Measurements from ENCODE around the gene CCDC57. TPM values are rescaled to one million over a fixed set of nuclear protein-coding genes. Genes with fewer than 3 reads are reported as not detected.

CCDC57 gene
- total and polyA plus RNA-seq, 12 donors: 7.0 to 34.5 (median 10.7) TPM

DNA sequence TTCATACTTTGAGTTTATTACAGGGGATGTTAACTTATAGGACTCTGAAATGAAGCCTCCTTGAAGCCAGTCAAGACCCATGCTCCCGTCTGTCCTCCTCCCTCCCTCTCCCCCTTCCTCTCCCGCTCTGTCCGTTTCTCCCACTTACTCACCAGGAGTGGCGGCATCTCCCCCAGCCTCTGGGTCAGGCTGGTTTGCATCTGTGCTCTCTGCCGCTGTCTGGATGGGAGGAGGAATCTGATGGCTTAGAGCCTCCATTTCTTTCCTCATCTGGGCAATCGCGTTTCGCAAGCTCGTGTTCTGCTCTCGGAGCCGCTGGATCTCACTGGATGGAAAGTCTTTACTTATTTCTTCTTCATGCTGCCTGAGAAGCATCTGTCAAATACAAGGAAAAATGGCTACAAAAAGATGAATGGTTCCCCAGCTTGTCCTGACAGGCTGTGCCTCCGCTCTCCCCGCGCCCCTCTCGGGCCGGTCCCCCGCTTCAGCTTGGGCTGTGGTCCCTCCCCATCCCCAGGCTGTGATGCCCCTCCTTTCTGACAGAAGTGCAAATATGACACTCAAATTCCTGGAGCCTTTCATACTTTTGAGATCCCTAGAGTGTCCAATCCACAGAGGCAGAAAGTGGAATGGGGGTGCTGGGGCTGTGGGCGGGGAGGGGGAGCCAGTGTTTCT lies 40.0 kb downstream of the CCDC57 start:
- peaks cover 0 to 71% (median 13%) of the 10 kb centered on the region in 9 donors for H3K36me3 ChIP-seq
- DNase-seq: no peak
- H3K27ac ChIP-seq: no peak overlapping the region
- TF ChIP-seq, protein P1, sequence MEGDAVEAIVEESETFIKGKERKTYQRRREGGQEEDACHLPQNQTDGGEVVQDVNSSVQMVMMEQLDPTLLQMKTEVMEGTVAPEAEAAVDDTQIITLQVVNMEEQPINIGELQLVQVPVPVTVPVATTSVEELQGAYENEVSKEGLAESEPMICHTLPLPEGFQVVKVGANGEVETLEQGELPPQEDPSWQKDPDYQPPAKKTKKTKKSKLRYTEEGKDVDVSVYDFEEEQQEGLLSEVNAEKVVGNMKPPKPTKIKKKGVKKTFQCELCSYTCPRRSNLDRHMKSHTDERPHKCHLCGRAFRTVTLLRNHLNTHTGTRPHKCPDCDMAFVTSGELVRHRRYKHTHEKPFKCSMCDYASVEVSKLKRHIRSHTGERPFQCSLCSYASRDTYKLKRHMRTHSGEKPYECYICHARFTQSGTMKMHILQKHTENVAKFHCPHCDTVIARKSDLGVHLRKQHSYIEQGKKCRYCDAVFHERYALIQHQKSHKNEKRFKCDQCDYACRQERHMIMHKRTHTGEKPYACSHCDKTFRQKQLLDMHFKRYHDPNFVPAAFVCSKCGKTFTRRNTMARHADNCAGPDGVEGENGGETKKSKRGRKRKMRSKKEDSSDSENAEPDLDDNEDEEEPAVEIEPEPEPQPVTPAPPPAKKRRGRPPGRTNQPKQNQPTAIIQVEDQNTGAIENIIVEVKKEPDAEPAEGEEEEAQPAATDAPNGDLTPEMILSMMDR (IDR thresholded peaks at IDR 0.05): no peak
- H3K27me3 ChIP-seq: no peaks in the 10 kb centered on the region
- peaks cover 0 to 7% (median 0%) of the 10 kb centered on the region in 9 donors for H3K4me1 ChIP-seq
- intact Hi-C loops (cut with DNase I): no loop called here
- H3K4me3 ChIP-seq: no peak overlapping the region
- no peak for ATAC-seq
- H3K9me3 ChIP-seq: no peaks in the 10 kb centered on the region
- WGBS, 2 donors: 91 to 95% methylated on average over 18 of the region's 18 CpGs

DNA sequence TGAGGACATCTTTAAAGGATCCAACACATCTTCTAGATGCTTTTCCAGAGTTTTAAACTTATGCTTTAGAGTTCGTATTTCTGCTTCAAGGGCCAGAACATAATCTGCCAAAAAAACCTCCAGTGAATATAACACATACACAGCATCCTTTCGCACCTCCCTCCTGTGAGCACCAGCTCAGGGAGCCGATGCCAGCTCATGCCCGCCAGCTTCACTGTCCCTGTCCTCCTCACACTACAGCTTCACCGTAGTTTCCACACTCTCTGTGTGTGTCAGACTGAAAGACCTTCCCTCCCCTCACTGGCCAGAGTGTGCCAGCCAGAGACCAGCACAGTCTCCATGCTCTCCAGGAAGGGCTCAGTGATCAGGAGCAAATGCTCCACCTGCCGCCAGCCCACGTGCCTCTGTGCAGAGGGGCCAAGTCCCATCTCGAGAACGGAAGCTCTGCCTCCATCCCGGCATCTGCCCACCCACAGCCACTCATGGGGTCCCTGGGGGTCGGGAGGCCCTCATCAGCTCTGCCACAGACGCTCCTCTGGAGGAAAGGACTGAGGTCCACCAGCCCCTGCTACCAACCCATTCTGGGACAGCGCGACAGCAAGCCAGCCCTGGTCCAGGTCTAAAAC lies 40.8 kb downstream of the CCDC57 start:
- intact Hi-C loops (cut with DNase I): no loop called here
- Histone ChIP-seq H3K36me3 (peaks cover 0 to 68% (median 13%) of the 10 kb centered on the region in 9 donors), H3K9me3 (no peaks in the 10 kb centered on the region), H3K4me3 (no peak overlapping the region), H3K27ac (no peak overlapping the region), H3K27me3 (no peaks in the 10 kb centered on the region), H3K4me1 (peaks cover 0 to 7% (median 0%) of the 10 kb centered on the region in 9 donors)
- ATAC-seq: no peak
- WGBS, 2 donors: 90 to 92% methylated on average over 14 of the region's 14 CpGs
- TF ChIP-seq, protein P1 (IDR thresholded peaks at IDR 0.05): no peak
- no peak for DNase-seq

DNA sequence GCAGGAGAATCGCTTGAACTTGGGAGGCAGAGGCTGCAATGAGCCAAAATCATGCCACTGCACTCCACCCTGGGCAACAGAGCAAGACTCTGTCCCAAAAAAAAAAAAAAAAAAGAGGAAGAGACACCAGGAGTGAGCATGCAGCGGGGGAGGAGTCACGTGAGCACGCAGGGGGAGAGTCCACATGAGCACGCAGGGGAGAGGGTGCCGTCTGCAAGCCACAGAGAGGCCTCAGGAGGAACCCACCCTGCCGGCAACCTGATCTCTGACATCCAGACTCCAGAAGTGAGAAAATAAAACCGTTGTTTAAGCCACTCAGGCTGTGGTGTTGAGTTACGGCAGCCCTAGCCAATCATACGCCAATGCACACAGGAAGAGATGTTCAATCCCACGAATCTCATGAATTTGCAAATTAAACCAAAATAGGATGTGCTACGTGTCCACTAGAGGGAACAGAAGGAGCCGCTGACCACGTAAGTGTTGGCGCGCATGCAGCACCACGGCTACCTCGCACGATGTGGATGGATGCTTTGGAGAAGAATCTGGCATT lies 42.2 kb downstream of the CCDC57 start:
- 79 to 86% methylated on average over 19 of the region's 19 CpGs for WGBS, 2 donors
- DNase-seq: no peak

DNA sequence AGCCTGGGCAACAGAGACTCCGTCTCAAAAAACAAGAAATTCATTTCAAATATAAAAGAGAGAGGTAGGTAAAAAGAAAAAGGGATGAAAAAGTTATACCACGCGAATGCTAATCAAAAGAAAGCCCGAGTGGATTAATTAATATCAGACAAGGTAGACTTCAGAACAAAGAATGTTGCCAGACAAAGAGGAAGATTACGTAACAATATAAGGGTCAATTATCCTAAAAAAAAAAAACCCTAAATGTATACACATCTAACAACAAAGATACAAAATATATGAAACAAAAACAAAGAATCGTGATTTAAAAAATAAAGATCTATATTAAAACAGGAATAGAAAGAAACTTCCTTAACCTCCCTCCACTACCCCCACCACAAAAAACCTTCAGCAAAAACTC lies 44.1 kb downstream of the CCDC57 start:
- Histone ChIP-seq H3K4me1 (peaks cover 0 to 7% (median 0%) of the 10 kb centered on the region in 9 donors), H3K9me3 (no peaks in the 10 kb centered on the region), H3K4me3 (no peak overlapping the region), H3K27ac (no peak overlapping the region), H3K27me3 (no peaks in the 10 kb centered on the region), H3K36me3 (peaks cover 0 to 65% (median 13%) of the 10 kb centered on the region in 9 donors)
- intact Hi-C loops (cut with DNase I): no loop called here
- TF ChIP-seq, protein P1 (IDR thresholded peaks at IDR 0.05): no peak
- DNase-seq: no peak
- no peak for ATAC-seq
- 93 to 95% methylated on average over 6 of the region's 6 CpGs for WGBS, 2 donors

More for the DNA sequence above, 42.2 kb downstream of the CCDC57 start:
- TF ChIP-seq, protein P1 (IDR thresholded peaks at IDR 0.05): peak in 1 of 9 donors; percentile 8
- peak overlapping the region in 1 of 10 donors; percentile 21 for H3K27ac ChIP-seq
- peaks cover 0 to 7% (median 0%) of the 10 kb centered on the region in 9 donors for H3K4me1 ChIP-seq
- ATAC-seq: peak in 6 of 8 donors; percentile 41 to 72 (median 53)
- H3K9me3 ChIP-seq: no peaks in the 10 kb centered on the region
- H3K4me3 ChIP-seq: no peak overlapping the region
- no peaks in the 10 kb centered on the region for H3K27me3 ChIP-seq
- H3K36me3 ChIP-seq: peaks cover 0 to 73% (median 13%) of the 10 kb centered on the region in 9 donors
- intact Hi-C loops (cut with DNase I): no loop called here

Data from heart right ventricle (tissue), 16 donors.